GM19025 (cell line): Measurements from ENCODE around the gene IL17A.

Source experiments
- ATAC-seq: cut with Tn5 transposase; IDR thresholded peaks from one replicate; pipeline ENCODE4 v1.9.1; 2021; ENCODE audit warnings: mild to moderate bottlenecking, low read depth, moderate library complexity; ENCODE audit not compliant: unreplicated experiment

IL17A gene

GRCh38 chr6:52186075-52186474 is at the start of gene IL17A:
IL17A (plus strand) TSS chr6:52186375; CDS start chr6:52186432, 57 bp downstream.
- ATAC-seq: no peak

DNA sequence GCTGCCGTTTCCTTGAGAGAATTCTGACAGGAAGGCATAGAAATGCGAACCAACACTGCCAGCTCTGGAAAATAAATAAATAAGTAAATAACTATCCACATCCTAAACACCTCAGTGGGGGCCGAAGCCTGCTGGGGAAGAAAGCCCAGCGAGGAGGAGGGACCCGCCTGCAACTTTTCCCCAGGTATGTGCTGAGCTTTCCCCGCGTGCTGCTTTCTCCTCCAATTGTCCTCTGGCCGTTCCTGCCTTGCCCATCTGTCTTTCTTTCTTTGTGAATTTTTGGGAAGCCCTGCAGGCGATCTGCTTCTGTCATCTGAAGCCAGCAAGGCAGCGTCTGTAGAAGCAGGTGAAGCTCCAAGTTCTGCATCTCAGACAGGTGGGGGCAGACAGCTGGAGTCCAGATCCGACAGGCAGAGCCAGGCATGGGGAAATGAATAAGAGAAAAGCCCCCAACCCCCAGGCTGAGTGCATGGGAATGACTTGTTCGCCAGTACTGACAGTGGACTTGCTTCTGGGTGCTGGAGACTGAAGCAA is 49.2 kb upstream of the IL17A start:
- ATAC-seq: no peak

DNA sequence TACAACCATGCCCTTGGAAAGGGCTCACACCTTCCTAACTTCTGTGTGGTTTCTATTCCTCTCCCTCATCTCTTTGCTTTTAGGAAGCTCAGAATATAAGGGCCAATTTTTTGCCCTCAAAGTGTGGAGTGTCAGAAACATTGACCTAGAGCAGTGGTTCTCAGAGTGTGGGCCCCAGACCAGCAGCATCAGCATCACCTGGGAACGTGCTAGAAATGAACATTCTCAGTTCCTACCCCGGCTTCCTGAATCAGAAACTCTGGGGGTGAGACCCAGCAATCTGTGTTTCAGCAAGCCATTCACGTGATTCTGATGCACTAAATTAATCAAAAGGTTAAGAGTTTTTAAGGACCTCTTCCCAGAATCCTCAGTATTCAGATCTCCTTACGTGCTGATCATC is 47.9 kb upstream of the IL17A start:
- ATAC-seq: no peak

DNA sequence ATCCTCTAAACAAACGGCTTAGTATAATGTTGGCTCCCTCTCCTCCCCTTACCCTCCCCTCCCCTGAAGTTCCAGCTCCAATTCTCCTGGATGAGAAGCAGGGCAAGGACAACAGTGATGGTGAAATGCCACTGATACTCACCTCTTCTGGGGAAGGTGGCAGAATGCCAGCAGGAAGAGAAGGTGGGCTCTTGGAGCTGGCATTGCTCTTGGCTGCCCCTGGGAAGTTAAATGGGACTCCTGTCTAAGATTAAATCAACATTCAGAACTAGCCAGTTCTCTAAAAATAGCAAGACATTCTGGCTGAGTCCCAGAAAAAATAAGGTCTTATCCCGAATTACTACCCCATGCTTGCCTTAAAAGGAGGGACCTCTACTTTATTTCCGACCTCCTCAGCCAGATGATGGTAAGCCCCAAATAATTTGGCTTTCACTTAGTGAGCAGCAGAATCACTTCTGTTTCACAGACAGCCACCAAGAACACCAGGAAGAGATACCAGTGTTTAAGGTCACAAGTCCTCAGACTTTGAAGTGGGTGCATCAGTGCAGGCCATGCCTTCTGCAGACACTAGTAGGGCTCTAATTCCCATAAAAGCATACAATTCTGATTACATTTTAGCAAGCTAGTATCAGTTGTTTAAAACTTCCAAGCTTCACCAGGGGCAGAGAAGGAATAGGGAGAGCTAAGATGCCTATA is 46.0 kb upstream of the IL17A start:
- ATAC-seq: no peak

GRCh38 chr6:52141596-52141995 is 44.6 kb upstream of the IL17A start:
- no peak for ATAC-seq

DNA sequence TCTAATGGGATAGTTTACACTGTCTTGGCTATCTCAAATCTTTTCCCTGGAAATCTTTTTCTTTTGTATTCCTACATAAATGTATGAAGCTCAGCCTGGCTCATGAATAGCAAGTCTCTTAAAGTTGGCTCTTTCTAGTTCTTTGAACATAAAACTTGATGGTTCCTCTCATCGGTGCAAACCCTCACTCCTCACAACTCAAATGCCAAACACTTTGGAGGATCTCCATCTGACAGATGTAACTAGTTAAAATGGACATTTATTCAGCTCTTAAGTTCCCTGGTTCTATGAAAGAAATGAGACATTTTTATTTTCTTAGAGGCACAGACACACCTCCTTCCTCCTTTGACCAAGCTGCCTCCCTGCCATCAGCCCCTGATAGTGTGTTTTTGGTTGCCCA is 43.6 kb upstream of the IL17A start:
- no peak for ATAC-seq

DNA sequence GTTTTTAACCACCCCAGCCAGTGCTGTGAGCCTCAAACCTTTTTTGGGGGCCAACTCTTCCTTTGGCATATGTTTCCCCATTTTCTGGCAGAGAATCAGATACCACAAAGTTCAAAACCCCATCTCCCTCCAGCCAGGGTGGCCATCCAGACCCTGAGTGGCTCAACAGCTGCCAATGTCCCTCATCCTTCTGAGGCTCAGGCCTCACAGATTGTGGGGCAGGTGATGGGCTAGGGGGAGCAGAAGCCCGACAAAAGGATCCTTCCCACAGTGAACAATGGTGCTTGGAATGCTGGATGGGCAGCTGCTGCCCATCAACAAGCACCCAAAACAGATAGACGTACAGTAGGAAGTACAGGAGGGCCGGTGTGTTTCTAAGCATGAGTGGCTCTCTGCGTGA is 42.6 kb upstream of the IL17A start:
- no peak for ATAC-seq

GRCh38 chr6:52144196-52145076 is 41.7 kb upstream of the IL17A start:
- no peak for ATAC-seq

DNA sequence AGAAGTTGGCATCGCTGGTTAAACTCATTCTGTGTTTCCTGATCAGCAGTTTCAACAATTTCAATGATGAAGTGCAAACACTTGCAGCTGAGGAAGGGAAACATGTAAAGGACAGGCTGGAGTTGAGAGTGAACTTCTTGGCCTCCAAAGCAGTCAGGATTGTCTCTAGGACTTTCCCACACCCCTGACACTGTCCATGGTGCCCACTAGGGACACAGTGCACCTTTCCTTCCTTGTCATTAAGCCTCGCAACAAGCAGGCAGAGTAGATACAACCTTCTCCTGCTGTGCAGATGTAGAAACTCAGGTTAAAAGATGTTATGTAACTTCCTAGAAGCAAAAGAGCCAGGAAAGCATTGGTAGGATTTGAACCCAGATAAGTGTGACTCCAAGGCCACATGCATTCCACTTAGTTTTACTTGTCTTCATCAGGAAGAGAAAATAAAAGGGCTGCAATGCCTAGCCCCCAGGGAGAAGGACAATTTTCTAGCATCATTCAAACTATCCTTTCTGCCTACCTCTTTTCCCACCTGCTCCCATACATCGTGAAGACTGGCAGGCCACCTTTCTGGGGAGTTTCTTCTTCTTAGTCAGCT is 39.2 kb upstream of the IL17A start:
- ATAC-seq: no peak

GRCh38 chr6:52149076-52149475 is 37.1 kb upstream of the IL17A start:
- ATAC-seq: no peak

GRCh38 chr6:52149949-52150348 is 36.2 kb upstream of the IL17A start:
- no peak for ATAC-seq

- no peak for ATAC-seq
Observed at GRCh38 chr6:52152070-52152423, 34.1 kb upstream of the IL17A start.

DNA sequence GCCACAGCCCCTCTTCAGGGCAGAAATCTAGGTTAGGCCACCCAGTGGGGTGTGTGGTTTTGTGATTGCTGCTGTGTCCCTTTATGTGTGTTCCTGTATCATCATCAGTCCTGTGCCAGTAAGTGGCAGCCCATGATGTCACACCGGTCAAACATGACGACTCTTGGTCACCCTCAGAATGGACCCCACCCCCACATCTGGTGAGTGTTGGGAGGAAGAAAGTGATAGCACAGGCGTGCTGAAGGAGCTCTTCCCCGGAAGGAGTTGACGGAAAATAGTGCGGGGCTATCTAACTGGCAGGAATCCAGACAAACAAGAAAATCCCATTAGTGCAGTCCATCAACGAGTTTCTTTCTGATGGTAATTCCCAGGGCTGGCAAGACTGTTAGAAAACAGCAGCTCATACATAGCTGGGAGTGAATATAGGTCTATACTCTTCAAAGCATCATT is 33.4 kb upstream of the IL17A start:
- no peak for ATAC-seq

DNA sequence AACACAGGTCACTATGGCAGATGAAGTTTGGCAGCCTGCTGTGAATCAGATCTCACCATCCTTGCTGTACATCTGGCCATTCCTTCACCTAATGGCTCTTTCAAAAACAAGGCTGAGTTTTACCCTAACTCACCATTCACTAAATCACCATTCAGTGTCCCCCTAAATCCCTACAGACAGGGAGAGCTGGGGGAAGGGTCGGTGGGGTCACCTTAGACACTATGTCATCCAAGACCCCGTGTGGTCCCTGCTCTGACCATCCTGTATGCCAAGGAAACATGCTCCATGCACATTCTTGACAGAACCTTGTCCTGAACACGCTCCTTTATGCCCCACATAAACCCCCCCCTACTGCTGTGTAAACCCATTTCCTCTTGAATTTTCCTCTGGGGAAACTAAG is 31.8 kb upstream of the IL17A start:
- no peak for ATAC-seq

- ATAC-seq: peak; percentile 89
Observed at GRCh38 chr6:52155791-52156576, 30.2 kb upstream of the IL17A start.

GRCh38 chr6:52157301-52157941 is 28.8 kb upstream of the IL17A start:
- ATAC-seq: peak; percentile 43

DNA sequence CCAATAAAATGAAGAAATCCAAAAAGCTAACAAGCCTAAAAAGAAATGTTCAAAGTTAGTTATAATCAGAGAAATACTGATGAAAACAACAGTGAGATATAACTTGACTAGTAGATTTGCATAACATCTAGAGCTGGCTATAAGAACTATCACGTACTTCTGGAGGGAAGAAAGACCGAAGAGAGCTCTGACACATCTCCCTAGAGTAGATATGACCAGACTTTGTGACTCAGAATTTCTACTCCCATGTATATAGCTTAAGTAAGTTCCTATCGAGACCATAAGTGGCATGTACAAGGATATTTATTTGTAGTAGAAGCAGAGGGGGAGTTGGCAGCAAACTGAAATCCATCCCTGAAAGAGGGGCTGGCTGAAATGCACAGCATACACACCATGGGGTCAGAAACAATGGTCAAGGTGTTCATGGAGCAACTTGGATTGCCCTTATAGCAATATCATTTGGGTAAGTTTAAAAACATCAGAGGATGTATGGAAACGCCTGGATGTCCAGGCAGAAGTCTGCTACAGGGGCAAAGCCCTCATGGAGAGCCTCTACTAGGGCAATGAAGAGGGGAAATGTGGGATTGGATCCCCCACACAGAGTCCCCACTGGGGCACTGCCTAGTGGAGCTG is 25.6 kb upstream of the IL17A start:
- no peak for ATAC-seq

- ATAC-seq: no peak
Observed at GRCh38 chr6:52161689-52162438, 24.3 kb upstream of the IL17A start.
